Daoy (cell line): ENCODE results near the gene C14orf119. TPM values are rescaled to one million over a fixed set of nuclear protein-coding genes. Genes with fewer than 3 reads are reported as not detected.

Experiments
- DNase-seq: peaks from one replicate; pipeline ENCODE4 v3.0.0-alpha.2; 2015; ENCODE audit warnings: low read depth
- total RNA-seq: library from RNA; depleted of rRNA; stranded (reverse); fragments of >200 nt; shearing (Covaris generic); gene quantifications from 2 replicates; pipeline ENCODE4 v1.2.3, GENCODE V29; 2014; rRNA removed

The C14orf119 gene
- total RNA-seq: 66.5 and 80.1 TPM in 2 replicates

- DNase-seq: peak; percentile 99
These were observed at the start of gene C14orf119 for GRCh38 chr14:23095196-23096108. Gene C14orf119, plus strand, starts transcription at chr14:23095505. Its CDS starts 2,154 bp downstream, at chr14:23097659.

- DNase-seq: peak; percentile 69
These were observed 48.2 kb upstream of the C14orf119 start for GRCh38 chr14:23047034-23047634.

GRCh38 chr14:23047751-23048693, 47.3 kb upstream of the C14orf119 start:
- no peak for DNase-seq

- DNase-seq: no peak
These were observed 46.3 kb upstream of the C14orf119 start for GRCh38 chr14:23049011-23049410.

GRCh38 chr14:23051141-23052057, 43.9 kb upstream of the C14orf119 start:
- DNase-seq: no peak

- DNase-seq: peak; percentile 35
These were observed 43.1 kb upstream of the C14orf119 start for GRCh38 chr14:23052182-23052623.

GRCh38 chr14:23052671-23053070, 42.6 kb upstream of the C14orf119 start:
- DNase-seq: no peak

GRCh38 chr14:23053426-23053825, 41.9 kb upstream of the C14orf119 start:
- DNase-seq: no peak

- peak; percentile 30 for DNase-seq
These were observed 41.1 kb upstream of the C14orf119 start for GRCh38 chr14:23054000-23054811.

GRCh38 chr14:23055147-23055550, 40.2 kb upstream of the C14orf119 start:
- no peak for DNase-seq

- DNase-seq: peak; percentile 45
These were observed 39.6 kb upstream of the C14orf119 start for GRCh38 chr14:23055621-23056144.

GRCh38 chr14:23056145-23056955, 39.0 kb upstream of the C14orf119 start:
- DNase-seq: peak; percentile 84

GRCh38 chr14:23056956-23057756, 38.1 kb upstream of the C14orf119 start, which contains the start of gene CDH24:
Gene CDH24, minus strand, starts transcription at chr14:23057520. Its CDS starts 1,787 bp downstream, at chr14:23055733.
- peak; percentile 85 for DNase-seq

- peak; percentile 95 for DNase-seq
These were observed 37.3 kb upstream of the C14orf119 start for GRCh38 chr14:23057757-23058653.

GRCh38 chr14:23058654-23059504, 36.4 kb upstream of the C14orf119 start:
- no peak for DNase-seq
